ENCODE results near the gene TM9SF2. TPM values are rescaled to one million over a fixed set of nuclear protein-coding genes. Genes with fewer than 3 reads are reported as not detected.

The TM9SF2 gene
- total and polyA plus RNA-seq, 9 of the 15 experiments (the other 6 are each of a cell fraction or from before 2014, with no cell fraction given) = 23.3 to 83.2 (median 55.1) TPM

DNA sequence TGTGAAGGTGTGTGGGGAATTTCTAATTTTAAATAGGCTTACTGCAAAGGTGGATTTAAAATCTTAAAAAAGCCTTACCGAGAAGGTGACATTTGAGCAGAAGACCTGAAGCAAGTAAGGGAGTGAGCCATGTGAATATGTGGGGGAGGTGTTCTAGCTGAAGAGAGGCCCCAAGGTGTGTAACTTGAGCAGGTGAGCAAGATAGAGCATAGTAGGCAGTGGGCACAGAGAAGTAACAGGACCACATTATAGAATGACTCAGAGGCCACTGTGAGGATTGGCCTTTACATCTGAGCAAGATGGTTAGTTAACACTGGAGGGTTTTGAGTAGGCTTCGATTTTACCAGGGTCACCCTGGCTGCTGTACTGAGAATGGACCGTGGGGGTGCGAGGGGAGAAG is 22.6 kb downstream of the TM9SF2 start:
- H3K4me2 ChIP-seq (ENCODE audit: insufficient read depth, low read length) = no peak overlapping the region
- CTCF ChIA-PET (ENCODE audit: low intra/inter-chr PET ratio) = no interaction called here
- H2AFZ ChIP-seq (ENCODE audit: low read depth, low read length) = no peak overlapping the region
- no peak overlapping the region for H3K9ac ChIP-seq (ENCODE audit: insufficient read depth in 1 of 2, low read depth in 2 of 2, low read length in 2 of 2)
- 100% methylated on average over 1 of the region's 4 CpGs for WGBS (ENCODE audit: insufficient coverage, low coverage, missing lambda C conversion rate)
- H4K20me1 ChIP-seq (replicated peaks; ENCODE audit: control insufficient read depth, insufficient read depth, low read length) = no peaks in the 10 kb centered on the region
- no peak for DNase-seq (ENCODE audit: extremely low read depth in 1 of 4, low spot score in 3 of 4)
- POLR2A ChIA-PET = no interaction called here
- intact Hi-C loops (cut with micrococcal nuclease) (no loop called here), in situ Hi-C loops (cut with MboI) (no loop called here)
- FAIRE-seq = no peak
- peaks cover 71% of the 10 kb centered on the region; the same call in 2 of the 3 replicates for H3K36me3 ChIP-seq (ENCODE audit: control insufficient read depth, insufficient read depth, low read length)
- H3K9me3 ChIP-seq (replicated peaks; ENCODE audit: control insufficient read depth, insufficient read depth, low read depth, low read length) = no peaks in the 10 kb centered on the region
- ATAC-seq = no peak
- H3K27me3 ChIP-seq (ENCODE audit: control insufficient read depth in 2 of 2, insufficient read depth in 2 of 2, low read length in 2 of 2) = no peaks in the 10 kb centered on the region
- H3K4me3 ChIP-seq = no peak overlapping the region
- TSS peak; percentile 6 for BruUV-seq (replicated peaks)
- H3K27ac ChIP-seq (ENCODE audit: extremely low read depth, low read depth, low read length) = no peak overlapping the region
- peaks cover 2% of the 10 kb centered on the region for H3K79me2 ChIP-seq (ENCODE audit: control insufficient read depth, insufficient read depth, low read length)
- H3K9me1 ChIP-seq (ENCODE audit: control insufficient read depth, insufficient read depth, low read length) = no peaks in the 10 kb centered on the region
- peaks cover 0 to 8% of the 10 kb centered on the region in 2 experiments; a peak in 3 of 5 replicates for H3K4me1 ChIP-seq (replicated peaks in 1 of 2; ENCODE audit: control insufficient read depth in 2 of 2, insufficient read depth in 2 of 2, low read length in 2 of 2)
- no peak for TF ChIP-seq NR2C1 (IDR thresholded peaks at IDR 0.05)
- no peak for TF ChIP-seq NR2C1 (tag; IDR thresholded peaks at IDR 0.05)
- TF ChIP-seq RUNX1 (IDR thresholded peaks at IDR 0.05; ENCODE audit: low read depth) = no peak
- TF ChIP-seq ZNF174 (CRISPR knock-in tag; IDR thresholded peaks at IDR 0.05) = no peak
- no peak for TF ChIP-seq KLF13 (tag; IDR thresholded peaks at IDR 0.05; ENCODE audit: borderline replicate concordance, low read depth)
- TF ChIP-seq, protein P1, sequence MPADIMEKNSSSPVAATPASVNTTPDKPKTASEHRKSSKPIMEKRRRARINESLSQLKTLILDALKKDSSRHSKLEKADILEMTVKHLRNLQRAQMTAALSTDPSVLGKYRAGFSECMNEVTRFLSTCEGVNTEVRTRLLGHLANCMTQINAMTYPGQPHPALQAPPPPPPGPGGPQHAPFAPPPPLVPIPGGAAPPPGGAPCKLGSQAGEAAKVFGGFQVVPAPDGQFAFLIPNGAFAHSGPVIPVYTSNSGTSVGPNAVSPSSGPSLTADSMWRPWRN (IDR thresholded peaks at IDR 0.05; ENCODE audit: low read depth) = no peak
- TF ChIP-seq, protein P2, sequence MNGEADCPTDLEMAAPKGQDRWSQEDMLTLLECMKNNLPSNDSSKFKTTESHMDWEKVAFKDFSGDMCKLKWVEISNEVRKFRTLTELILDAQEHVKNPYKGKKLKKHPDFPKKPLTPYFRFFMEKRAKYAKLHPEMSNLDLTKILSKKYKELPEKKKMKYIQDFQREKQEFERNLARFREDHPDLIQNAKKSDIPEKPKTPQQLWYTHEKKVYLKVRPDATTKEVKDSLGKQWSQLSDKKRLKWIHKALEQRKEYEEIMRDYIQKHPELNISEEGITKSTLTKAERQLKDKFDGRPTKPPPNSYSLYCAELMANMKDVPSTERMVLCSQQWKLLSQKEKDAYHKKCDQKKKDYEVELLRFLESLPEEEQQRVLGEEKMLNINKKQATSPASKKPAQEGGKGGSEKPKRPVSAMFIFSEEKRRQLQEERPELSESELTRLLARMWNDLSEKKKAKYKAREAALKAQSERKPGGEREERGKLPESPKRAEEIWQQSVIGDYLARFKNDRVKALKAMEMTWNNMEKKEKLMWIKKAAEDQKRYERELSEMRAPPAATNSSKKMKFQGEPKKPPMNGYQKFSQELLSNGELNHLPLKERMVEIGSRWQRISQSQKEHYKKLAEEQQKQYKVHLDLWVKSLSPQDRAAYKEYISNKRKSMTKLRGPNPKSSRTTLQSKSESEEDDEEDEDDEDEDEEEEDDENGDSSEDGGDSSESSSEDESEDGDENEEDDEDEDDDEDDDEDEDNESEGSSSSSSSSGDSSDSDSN (IDR thresholded peaks at IDR 0.05; ENCODE audit: borderline replicate concordance in 1 of 2, low read depth in 2 of 2, low read length in 2 of 2) = no peak
- no peak for TF ChIP-seq SREBF2 (CRISPR knock-in tag; IDR thresholded peaks at IDR 0.05)
- no peak for TF ChIP-seq POLR2AphosphoS2 (IDR thresholded peaks at IDR 0.05; ENCODE audit: low read length)
